ENCODE measurements around the gene MST1.

Gene MST1

DNA sequence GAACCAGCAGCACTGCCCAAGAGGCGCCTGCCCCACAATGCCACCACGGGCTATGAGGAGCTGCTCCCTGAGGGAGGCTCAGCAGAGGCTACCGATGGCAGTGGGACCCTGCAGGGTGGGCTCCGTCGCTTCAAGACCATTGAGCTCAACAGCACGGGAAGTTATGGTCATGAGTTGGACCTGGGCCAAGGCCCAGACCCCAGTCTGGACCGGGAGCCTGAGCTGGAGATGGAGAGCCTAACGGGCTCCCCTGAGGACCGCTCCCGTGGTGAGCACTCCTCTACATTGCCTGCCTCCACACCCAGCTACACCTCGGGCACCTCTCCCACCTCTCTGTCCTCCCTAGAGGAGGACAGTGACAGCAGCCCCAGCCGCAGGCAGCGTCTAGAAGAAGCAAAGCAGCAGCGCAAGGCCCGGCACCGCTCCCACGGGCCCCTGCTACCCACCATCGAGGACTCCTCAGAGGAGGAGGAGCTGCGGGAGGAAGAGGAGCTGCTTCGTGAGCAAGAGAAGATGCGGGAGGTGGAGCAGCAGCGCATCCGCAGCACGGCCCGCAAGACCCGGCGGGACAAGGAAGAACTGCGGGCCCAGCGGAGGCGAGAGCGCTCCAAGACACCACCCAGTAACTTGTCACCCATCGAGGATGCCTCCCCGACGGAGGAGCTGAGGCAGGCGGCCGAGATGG is 36.9 kb downstream of the MST1 start:
- Mint-ChIP-seq H3K4me3 (no peak overlapping the region), H3K4me1 (peaks cover 5% of the 10 kb centered on the region), H3K9me3 (no peaks in the 10 kb centered on the region), H3K36me3 (no peaks in the 10 kb centered on the region), H3K27ac (no peak overlapping the region)
- DNase-seq (ENCODE audit: low spot score in 2 of 2) (no peak), ATAC-seq (no peak)

- H3K27ac Mint-ChIP-seq = no peak overlapping the region
- H3K4me1 Mint-ChIP-seq = no peaks in the 10 kb centered on the region
- H3K36me3 Mint-ChIP-seq = no peaks in the 10 kb centered on the region
- no peaks in the 10 kb centered on the region for H3K9me3 Mint-ChIP-seq
- H3K4me3 Mint-ChIP-seq = no peak overlapping the region
- no peak for DNase-seq (ENCODE audit: low spot score in 2 of 2)
- ATAC-seq = no peak
These were observed 38.6 kb downstream of the MST1 start for GRCh38 chr3:49650637-49651036.

GRCh38 chr3:49650177-49650576 is 39.1 kb downstream of the MST1 start:
- Mint-ChIP-seq H3K4me3 (no peak overlapping the region), H3K9me3 (no peaks in the 10 kb centered on the region), H3K36me3 (no peaks in the 10 kb centered on the region), H3K4me1 (no peaks in the 10 kb centered on the region), H3K27ac (peak overlapping the region; percentile 10)
- ATAC-seq = no peak
- no peak for DNase-seq (ENCODE audit: low spot score in 2 of 2)

DNA sequence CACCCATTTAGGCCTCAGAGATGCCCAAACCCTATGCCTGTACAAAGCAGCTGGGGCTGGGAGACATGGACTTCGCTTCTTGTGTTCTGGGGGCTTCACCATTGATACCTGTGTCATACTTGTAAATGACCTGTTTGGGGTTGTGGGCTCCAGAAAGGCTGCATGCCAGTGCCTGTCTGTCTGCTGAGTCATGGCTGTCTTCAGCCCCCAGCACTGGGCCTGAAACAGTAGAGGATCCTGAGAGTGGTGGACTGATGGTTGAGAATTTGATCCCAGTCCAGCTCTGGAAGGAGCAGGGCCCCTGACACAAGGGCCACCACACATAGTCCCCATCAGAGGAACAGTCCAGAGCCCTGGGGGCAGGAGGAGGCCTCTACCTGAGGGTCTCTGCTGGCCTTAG is 39.7 kb downstream of the MST1 start:
- Mint-ChIP-seq H3K27ac (peak overlapping the region; percentile 10), H3K9me3 (no peaks in the 10 kb centered on the region), H3K36me3 (no peaks in the 10 kb centered on the region), H3K4me3 (no peak overlapping the region), H3K4me1 (no peaks in the 10 kb centered on the region)
- no peak for ATAC-seq
- no peak for DNase-seq (ENCODE audit: low spot score in 2 of 2)

DNA sequence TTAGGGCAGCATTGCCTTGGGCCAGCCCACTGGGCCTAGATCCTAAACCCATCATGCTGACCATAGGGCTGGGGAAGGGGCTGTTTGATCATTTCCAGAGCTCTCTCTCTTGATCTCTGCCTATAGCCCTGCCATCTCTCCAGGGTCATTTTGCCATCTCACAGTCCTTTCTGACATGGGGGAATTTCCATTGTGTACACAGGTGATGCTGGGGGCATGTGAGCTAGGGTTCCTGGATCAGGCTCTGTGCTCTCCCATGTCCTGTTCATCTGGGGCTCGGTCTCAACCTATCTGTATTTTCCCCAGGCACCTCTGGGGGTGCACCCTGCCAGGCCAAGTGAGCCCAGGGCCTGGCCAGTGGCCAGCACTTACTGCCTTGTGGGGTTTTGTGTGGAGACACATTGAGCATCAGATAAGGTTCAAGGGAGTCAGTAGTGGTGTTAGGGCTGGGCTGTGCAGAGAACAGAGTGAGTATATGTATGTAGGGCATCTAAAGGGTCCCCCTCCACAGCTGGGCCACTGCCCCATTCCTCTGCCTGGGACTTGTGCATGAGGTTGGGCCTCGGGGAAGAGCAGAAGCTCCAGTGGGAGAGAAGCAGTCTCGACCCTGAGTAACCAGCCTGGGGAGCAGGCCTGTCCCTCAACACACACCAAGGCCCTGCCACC is 40.8 kb downstream of the MST1 start:
- no peak overlapping the region for H3K4me3 Mint-ChIP-seq
- ATAC-seq (no peak), DNase-seq (ENCODE audit: low spot score in 2 of 2) (no peak)
- H3K27ac Mint-ChIP-seq = peak overlapping the region; percentile 10
- H3K36me3 Mint-ChIP-seq = no peaks in the 10 kb centered on the region
- H3K9me3 Mint-ChIP-seq = no peaks in the 10 kb centered on the region
- no peaks in the 10 kb centered on the region for H3K4me1 Mint-ChIP-seq

- Mint-ChIP-seq H3K4me3 (no peak overlapping the region), H3K4me1 (no peaks in the 10 kb centered on the region), H3K9me3 (no peaks in the 10 kb centered on the region), H3K36me3 (no peaks in the 10 kb centered on the region), H3K27ac (peak overlapping the region; percentile 2)
- ATAC-seq = no peak
- no peak for DNase-seq (ENCODE audit: low spot score in 2 of 2)
These were observed 41.5 kb downstream of the MST1 start for GRCh38 chr3:49647741-49648140.

GRCh38 chr3:49646236-49646635 is 43.0 kb downstream of the MST1 start:
- H3K4me3 Mint-ChIP-seq = no peak overlapping the region
- H3K9me3 Mint-ChIP-seq = no peaks in the 10 kb centered on the region
- ATAC-seq (no peak), DNase-seq (ENCODE audit: low spot score in 2 of 2) (no peak)
- no peak overlapping the region for H3K27ac Mint-ChIP-seq
- no peaks in the 10 kb centered on the region for H3K36me3 Mint-ChIP-seq
- no peaks in the 10 kb centered on the region for H3K4me1 Mint-ChIP-seq

GRCh38 chr3:49644684-49645083 is 44.6 kb downstream of the MST1 start:
- DNase-seq (ENCODE audit: low spot score in 2 of 2) (no peak), ATAC-seq (no peak)
- Mint-ChIP-seq H3K4me3 (no peak overlapping the region), H3K4me1 (no peaks in the 10 kb centered on the region), H3K9me3 (no peaks in the 10 kb centered on the region), H3K27ac (no peak overlapping the region), H3K36me3 (no peaks in the 10 kb centered on the region)

DNA sequence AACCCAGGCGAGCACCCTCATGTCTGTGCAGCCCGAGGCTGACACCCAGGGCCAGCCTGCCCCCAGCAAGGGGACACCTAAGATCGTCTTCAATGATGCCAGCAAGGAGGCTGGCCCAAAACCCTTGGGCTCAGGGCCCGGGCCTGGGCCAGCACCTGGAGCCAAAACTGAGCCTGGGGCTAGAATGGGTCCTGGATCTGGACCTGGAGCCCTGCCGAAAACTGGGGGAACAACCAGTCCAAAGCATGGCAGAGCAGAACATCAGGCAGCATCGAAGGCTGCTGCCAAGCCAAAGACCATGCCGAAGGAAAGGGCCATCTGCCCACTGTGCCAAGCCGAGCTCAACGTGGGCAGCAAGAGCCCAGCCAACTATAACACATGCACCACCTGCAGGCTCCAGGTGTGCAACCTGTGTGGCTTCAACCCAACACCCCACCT is 46.5 kb downstream of the MST1 start:
- ATAC-seq (no peak), DNase-seq (ENCODE audit: low spot score in 2 of 2) (no peak)
- Mint-ChIP-seq H3K4me3 (no peak overlapping the region), H3K36me3 (no peaks in the 10 kb centered on the region), H3K4me1 (no peaks in the 10 kb centered on the region), H3K9me3 (no peaks in the 10 kb centered on the region), H3K27ac (no peak overlapping the region)

DNA sequence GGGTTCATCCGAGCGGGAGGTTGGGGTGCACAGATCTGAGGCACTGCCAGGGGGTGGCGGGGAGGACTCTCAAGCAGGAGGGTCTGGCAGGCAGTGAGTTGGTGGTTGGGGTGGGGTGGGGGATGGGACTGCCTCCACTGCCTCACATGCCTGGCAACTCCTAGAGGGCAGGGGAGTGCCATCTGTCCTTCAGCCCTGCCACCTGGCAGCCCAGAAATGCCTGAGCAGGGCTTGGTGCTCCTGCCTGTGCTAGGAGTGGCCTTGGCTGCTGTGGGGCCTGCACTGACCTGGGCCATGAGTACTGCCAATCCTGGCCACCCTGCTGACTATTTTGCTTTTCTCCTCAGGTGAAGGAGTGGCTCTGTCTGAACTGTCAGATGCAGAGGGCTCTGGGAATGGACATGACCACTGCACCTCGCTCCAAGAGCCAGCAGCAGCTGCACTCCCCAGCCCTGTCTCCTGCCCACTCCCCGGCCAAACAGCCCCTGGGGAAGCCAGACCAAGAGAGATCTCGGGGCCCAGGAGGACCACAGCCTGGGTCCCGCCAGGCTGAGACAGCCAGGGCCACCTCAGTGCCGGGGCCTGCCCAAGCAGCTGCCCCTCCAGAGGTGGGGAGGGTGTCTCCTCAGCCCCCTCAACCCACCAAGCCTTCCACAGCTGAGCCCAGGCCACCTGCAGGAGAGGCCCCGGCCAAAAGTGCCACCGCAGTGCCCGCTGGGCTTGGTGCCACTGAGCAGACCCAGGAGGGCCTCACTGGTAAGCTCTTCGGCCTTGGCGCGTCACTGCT is 47.2 kb downstream of the MST1 start:
- H3K9me3 Mint-ChIP-seq = no peaks in the 10 kb centered on the region
- H3K36me3 Mint-ChIP-seq = no peaks in the 10 kb centered on the region
- no peak for DNase-seq (ENCODE audit: low spot score in 2 of 2)
- ATAC-seq = no peak
- H3K27ac Mint-ChIP-seq = no peak overlapping the region
- H3K4me1 Mint-ChIP-seq = peaks cover 1% of the 10 kb centered on the region
- H3K4me3 Mint-ChIP-seq = no peak overlapping the region

DNA sequence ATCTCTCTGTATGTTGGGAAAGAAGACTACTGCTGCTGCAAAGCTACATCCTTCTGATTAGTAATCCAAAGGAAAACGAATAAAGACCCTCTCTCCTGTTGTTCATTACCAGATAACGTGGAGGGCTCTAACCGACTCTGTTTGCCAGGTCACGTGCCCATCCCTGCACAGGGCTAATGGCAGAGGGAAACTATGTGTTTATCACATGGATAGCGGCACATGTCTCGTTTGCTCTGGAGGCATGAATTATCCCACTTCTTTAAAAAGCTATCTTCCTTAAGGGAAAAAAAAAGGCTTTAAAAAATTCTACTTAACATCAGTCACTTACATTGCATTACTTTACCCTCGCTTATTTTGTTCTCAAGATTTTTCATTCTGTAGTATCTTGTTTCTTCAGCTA is 48.0 kb downstream of the MST1 start:
- no peak overlapping the region for H3K27ac Mint-ChIP-seq
- DNase-seq (ENCODE audit: low spot score in 2 of 2) = no peak
- H3K4me3 Mint-ChIP-seq = no peak overlapping the region
- H3K4me1 Mint-ChIP-seq = peaks cover 5% of the 10 kb centered on the region
- H3K36me3 Mint-ChIP-seq = no peaks in the 10 kb centered on the region
- ATAC-seq = no peak
- no peaks in the 10 kb centered on the region for H3K9me3 Mint-ChIP-seq

DNA sequence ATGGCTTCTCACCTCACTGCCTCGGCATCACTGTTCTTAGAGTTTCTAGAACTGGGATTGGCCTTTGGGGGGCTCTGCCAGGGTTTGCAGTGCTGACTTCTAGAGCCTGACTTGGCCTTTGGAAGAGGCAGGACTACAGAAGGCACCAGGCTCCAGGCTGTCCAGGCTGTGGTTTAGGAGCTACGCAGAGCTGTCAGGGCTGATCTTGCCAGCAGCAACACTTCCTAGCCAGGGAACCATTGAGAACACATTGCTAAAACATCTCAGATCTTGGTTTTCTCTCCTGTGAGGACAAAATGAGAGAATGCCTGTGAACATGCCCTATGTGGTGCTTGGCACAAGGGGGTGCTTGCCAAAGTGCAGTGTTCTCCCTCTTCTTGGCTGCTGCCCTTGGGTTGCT is 49.7 kb downstream of the MST1 start:
- Mint-ChIP-seq H3K4me3 (no peak overlapping the region), H3K27ac (no peak overlapping the region), H3K4me1 (peaks cover 5% of the 10 kb centered on the region), H3K36me3 (no peaks in the 10 kb centered on the region), H3K9me3 (no peaks in the 10 kb centered on the region)
- no peak for DNase-seq (ENCODE audit: low spot score in 2 of 2)
- ATAC-seq = no peak

GRCh38 chr3:49638445-49638844 is 50.8 kb downstream of the MST1 start:
- DNase-seq (ENCODE audit: low spot score in 2 of 2) (no peak), ATAC-seq (no peak)
- no peak overlapping the region for H3K27ac Mint-ChIP-seq
- peaks cover 5% of the 10 kb centered on the region for H3K4me1 Mint-ChIP-seq
- H3K9me3 Mint-ChIP-seq = no peaks in the 10 kb centered on the region
- H3K4me3 Mint-ChIP-seq = no peak overlapping the region
- no peaks in the 10 kb centered on the region for H3K36me3 Mint-ChIP-seq

GRCh38 chr3:49636883-49637609 is 52.2 kb downstream of the MST1 start:
- H3K4me1 Mint-ChIP-seq = peaks cover 5% of the 10 kb centered on the region
- no peak overlapping the region for H3K4me3 Mint-ChIP-seq
- no peaks in the 10 kb centered on the region for H3K36me3 Mint-ChIP-seq
- no peak for DNase-seq (ENCODE audit: low spot score in 2 of 2)
- H3K9me3 Mint-ChIP-seq = no peaks in the 10 kb centered on the region
- peak; percentile 73 for ATAC-seq
- peak overlapping the region; percentile 65 for H3K27ac Mint-ChIP-seq

GRCh38 chr3:49634736-49635135 is 54.5 kb downstream of the MST1 start:
- DNase-seq (ENCODE audit: low spot score in 2 of 2) (no peak), ATAC-seq (no peak)
- peaks cover 5% of the 10 kb centered on the region for H3K4me1 Mint-ChIP-seq
- H3K36me3 Mint-ChIP-seq = no peaks in the 10 kb centered on the region
- H3K9me3 Mint-ChIP-seq = no peaks in the 10 kb centered on the region
- H3K4me3 Mint-ChIP-seq = no peak overlapping the region
- H3K27ac Mint-ChIP-seq = no peak overlapping the region
